ENCODE measurements around the gene DUOXA2.

DUOXA2 gene

GRCh38 chr15:45120081-45120972, 6.2 kb downstream of the DUOXA2 start:
- Mint-ChIP-seq H3K4me3 (no peak overlapping the region), H3K9me3 (no peaks in the 10 kb centered on the region), H3K27ac (no peak overlapping the region), H3K27me3 (peaks cover 70% of the 10 kb centered on the region), H3K4me1 (peaks cover 23% of the 10 kb centered on the region), H3K36me3 (no peaks in the 10 kb centered on the region)
- no peak for ATAC-seq

- Mint-ChIP-seq H3K4me1 (peaks cover 23% of the 10 kb centered on the region), H3K36me3 (no peaks in the 10 kb centered on the region), H3K27me3 (peaks cover 70% of the 10 kb centered on the region), H3K27ac (no peak overlapping the region), H3K4me3 (no peak overlapping the region), H3K9me3 (no peaks in the 10 kb centered on the region)
- ATAC-seq: no peak
Observed at GRCh38 chr15:45121020-45121419, 6.9 kb downstream of the DUOXA2 start.

- no peaks in the 10 kb centered on the region for H3K9me3 Mint-ChIP-seq
- no peak overlapping the region for H3K4me3 Mint-ChIP-seq
- peaks cover 16% of the 10 kb centered on the region for H3K4me1 Mint-ChIP-seq
- H3K36me3 Mint-ChIP-seq: no peaks in the 10 kb centered on the region
- H3K27me3 Mint-ChIP-seq: peaks cover 70% of the 10 kb centered on the region
- H3K27ac Mint-ChIP-seq: no peak overlapping the region
- no peak for ATAC-seq
Observed at GRCh38 chr15:45121706-45122417, 7.7 kb downstream of the DUOXA2 start.

GRCh38 chr15:45122719-45123118, 8.6 kb downstream of the DUOXA2 start:
- Mint-ChIP-seq H3K36me3 (no peaks in the 10 kb centered on the region), H3K4me3 (no peak overlapping the region), H3K27ac (no peak overlapping the region), H3K27me3 (peaks cover 64% of the 10 kb centered on the region), H3K4me1 (peaks cover 8% of the 10 kb centered on the region), H3K9me3 (no peaks in the 10 kb centered on the region)
- no peak for ATAC-seq

GRCh38 chr15:45123397-45123796, 9.3 kb downstream of the DUOXA2 start:
- Mint-ChIP-seq H3K27ac (no peak overlapping the region), H3K36me3 (no peaks in the 10 kb centered on the region), H3K9me3 (no peaks in the 10 kb centered on the region), H3K27me3 (peaks cover 64% of the 10 kb centered on the region), H3K4me3 (no peak overlapping the region), H3K4me1 (peaks cover 1% of the 10 kb centered on the region)
- no peak for ATAC-seq

GRCh38 chr15:45126535-45127158, 12.5 kb downstream of the DUOXA2 start:
- H3K27me3 Mint-ChIP-seq: peaks cover 60% of the 10 kb centered on the region
- no peaks in the 10 kb centered on the region for H3K36me3 Mint-ChIP-seq
- H3K4me1 Mint-ChIP-seq: peaks cover 7% of the 10 kb centered on the region
- H3K9me3 Mint-ChIP-seq: no peaks in the 10 kb centered on the region
- no peak for ATAC-seq
- H3K4me3 Mint-ChIP-seq: no peak overlapping the region
- no peak overlapping the region for H3K27ac Mint-ChIP-seq

- H3K9me3 Mint-ChIP-seq: no peaks in the 10 kb centered on the region
- H3K27me3 Mint-ChIP-seq: peaks cover 77% of the 10 kb centered on the region
- no peak overlapping the region for H3K4me3 Mint-ChIP-seq
Observed at GRCh38 chr15:45128971-45129639, 15.0 kb downstream of the DUOXA2 start.

GRCh38 chr15:45129651-45130129, 15.6 kb downstream of the DUOXA2 start, which contains the start of the genes DUOX1 and DUOXA1:
DUOX1 (plus strand) TSS chr15:45129994; CDS start chr15:45131967, 1,973 bp downstream.
DUOXA1 (minus strand) TSS chr15:45129879; CDS start chr15:45123014, 6,865 bp downstream.
- H3K4me3 Mint-ChIP-seq: peak within 1 kb of the TSS; percentile 27
- H3K4me1 Mint-ChIP-seq: peaks cover 14% of the 10 kb centered on the region
- H3K9me3 Mint-ChIP-seq: no peaks in the 10 kb centered on the region
- peak; percentile 32 for ATAC-seq
- H3K27ac Mint-ChIP-seq: no peak within 1 kb of the TSS
- H3K36me3 Mint-ChIP-seq: no peaks in the 10 kb centered on the region
- H3K27me3 Mint-ChIP-seq: peaks cover 82% of the 10 kb centered on the region

More at GRCh38 chr15:45128971-45129639, 15.0 kb downstream of the DUOXA2 start:
- H3K36me3 Mint-ChIP-seq: no peaks in the 10 kb centered on the region
- H3K4me1 Mint-ChIP-seq: peaks cover 8% of the 10 kb centered on the region
- no peak overlapping the region for H3K27ac Mint-ChIP-seq
- no peak for ATAC-seq

GRCh38 chr15:45130291-45131000, 16.3 kb downstream of the DUOXA2 start:
- Mint-ChIP-seq H3K4me1 (peaks cover 17% of the 10 kb centered on the region), H3K4me3 (peak overlapping the region; percentile 27), H3K27ac (no peak overlapping the region), H3K9me3 (no peaks in the 10 kb centered on the region), H3K36me3 (no peaks in the 10 kb centered on the region), H3K27me3 (peaks cover 79% of the 10 kb centered on the region)
- ATAC-seq: no peak

- Mint-ChIP-seq H3K4me1 (peaks cover 22% of the 10 kb centered on the region), H3K36me3 (no peaks in the 10 kb centered on the region), H3K27me3 (peaks cover 77% of the 10 kb centered on the region), H3K4me3 (no peak overlapping the region), H3K9me3 (no peaks in the 10 kb centered on the region), H3K27ac (no peak overlapping the region)
- ATAC-seq: no peak
Observed at GRCh38 chr15:45131510-45131909, 17.4 kb downstream of the DUOXA2 start.

GRCh38 chr15:45132844-45133560, 18.9 kb downstream of the DUOXA2 start:
- Mint-ChIP-seq H3K4me1 (peaks cover 25% of the 10 kb centered on the region), H3K36me3 (no peaks in the 10 kb centered on the region), H3K9me3 (no peaks in the 10 kb centered on the region), H3K4me3 (no peak overlapping the region), H3K27ac (no peak overlapping the region), H3K27me3 (peaks cover 76% of the 10 kb centered on the region)
- no peak for ATAC-seq

GRCh38 chr15:45133561-45133920, 19.4 kb downstream of the DUOXA2 start:
- H3K36me3 Mint-ChIP-seq: no peaks in the 10 kb centered on the region
- no peak for ATAC-seq
- no peak overlapping the region for H3K27ac Mint-ChIP-seq
- peaks cover 25% of the 10 kb centered on the region for H3K4me1 Mint-ChIP-seq
- H3K9me3 Mint-ChIP-seq: no peaks in the 10 kb centered on the region
- H3K4me3 Mint-ChIP-seq: no peak overlapping the region
- peaks cover 76% of the 10 kb centered on the region for H3K27me3 Mint-ChIP-seq

GRCh38 chr15:45134046-45134445, 19.9 kb downstream of the DUOXA2 start:
- no peak overlapping the region for H3K27ac Mint-ChIP-seq
- peaks cover 70% of the 10 kb centered on the region for H3K27me3 Mint-ChIP-seq
- no peaks in the 10 kb centered on the region for H3K36me3 Mint-ChIP-seq
- peak overlapping the region; percentile 22 for H3K4me3 Mint-ChIP-seq
- ATAC-seq: no peak
- H3K4me1 Mint-ChIP-seq: peaks cover 25% of the 10 kb centered on the region
- no peaks in the 10 kb centered on the region for H3K9me3 Mint-ChIP-seq
